A549 treated with Mapracorat at 1 μM for 4 hours (cell line): Measurements from ENCODE around the gene CSRP2. TPM values are rescaled to one million over a fixed set of nuclear protein-coding genes. Genes with fewer than 3 reads are reported as not detected.

Experiments
- total RNA-seq: library from RNA; stranded (reverse); fragments of 200-300 nt; extraction: Qiagen RNA extraction; gene quantifications from 5 replicates; pipeline ENCODE4 v1.2.3, GENCODE V29; 2022

CSRP2 gene
- 18.7 to 21.7 TPM (median 20.1 TPM) in 5 replicates for total RNA-seq

GRCh38 chr12:76878899-76879709 is at the start of gene CSRP2:
TSS of gene CSRP2 (minus strand) at chr12:76879019. CDS start at chr12:76866260, 12,759 bp downstream.

Other genes starting within 250 kb of the CSRP2 start
- gene ZDHHC17, start 114.9 kb downstream of the CSRP2 start, total RNA-seq: 6.2 to 14.2 TPM (median 10.9 TPM) in 5 replicates
- 6.0 to 8.5 TPM (median 7.5 TPM) in 5 replicates for gene E2F7, start 186.6 kb upstream of the CSRP2 start, total RNA-seq